SJCRH30 (cell line): ENCODE results near the gene NAA20. TPM values are rescaled to one million over a fixed set of nuclear protein-coding genes. Genes with fewer than 3 reads are reported as not detected.

Experiments used
- DNase-seq, 2 experiments: peaks; one replicate each; pipeline ENCODE4 v3.0.0-alpha.2; 2015 to 2020
- H3K27ac ChIP-seq: fragments of 250-450 bp; sonication (Bioruptor Pico); 2 replicates; pipeline ENCODE4 v1.5.1; 2020; ENCODE audit warnings: mild to moderate bottlenecking, moderate library complexity
- H3K27me3 ChIP-seq: fragments of 250-450 bp; sonication (Bioruptor Pico); 2 replicates; pipeline ENCODE4 v1.5.1; 2020; ENCODE audit warnings: mild to moderate bottlenecking, moderate library complexity
- H3K36me3 ChIP-seq: fragments of 250-450 bp; sonication (Bioruptor Pico); 2 replicates; pipeline ENCODE4 v1.5.1; 2020; ENCODE audit warnings: mild to moderate bottlenecking, moderate library complexity
- H3K4me1 ChIP-seq: fragments of 250-450 bp; sonication (Bioruptor Pico); 2 replicates; pipeline ENCODE4 v1.5.1; 2020; ENCODE audit warnings: mild to moderate bottlenecking, moderate library complexity
- H3K4me3 ChIP-seq: fragments of 250-450 bp; sonication (Bioruptor Pico); 2 replicates; pipeline ENCODE4 v1.5.1; 2020; ENCODE audit warnings: mild to moderate bottlenecking, moderate library complexity
- H3K9me3 ChIP-seq: fragments of 250-450 bp; sonication (Bioruptor Pico); replicated peaks from 2 replicates; pipeline ENCODE4 v1.5.1; 2020; ENCODE audit warnings: mild to moderate bottlenecking, moderate library complexity
- total RNA-seq: library from RNA; depleted of rRNA; stranded (reverse); fragments of >200 nt; shearing (Covaris generic); gene quantifications from 2 replicates; pipeline ENCODE4 v1.2.3, GENCODE V29; 2014; rRNA removed

Gene NAA20
- total RNA-seq, 1 experiment from 2014 or later: 71.3 TPM

DNA sequence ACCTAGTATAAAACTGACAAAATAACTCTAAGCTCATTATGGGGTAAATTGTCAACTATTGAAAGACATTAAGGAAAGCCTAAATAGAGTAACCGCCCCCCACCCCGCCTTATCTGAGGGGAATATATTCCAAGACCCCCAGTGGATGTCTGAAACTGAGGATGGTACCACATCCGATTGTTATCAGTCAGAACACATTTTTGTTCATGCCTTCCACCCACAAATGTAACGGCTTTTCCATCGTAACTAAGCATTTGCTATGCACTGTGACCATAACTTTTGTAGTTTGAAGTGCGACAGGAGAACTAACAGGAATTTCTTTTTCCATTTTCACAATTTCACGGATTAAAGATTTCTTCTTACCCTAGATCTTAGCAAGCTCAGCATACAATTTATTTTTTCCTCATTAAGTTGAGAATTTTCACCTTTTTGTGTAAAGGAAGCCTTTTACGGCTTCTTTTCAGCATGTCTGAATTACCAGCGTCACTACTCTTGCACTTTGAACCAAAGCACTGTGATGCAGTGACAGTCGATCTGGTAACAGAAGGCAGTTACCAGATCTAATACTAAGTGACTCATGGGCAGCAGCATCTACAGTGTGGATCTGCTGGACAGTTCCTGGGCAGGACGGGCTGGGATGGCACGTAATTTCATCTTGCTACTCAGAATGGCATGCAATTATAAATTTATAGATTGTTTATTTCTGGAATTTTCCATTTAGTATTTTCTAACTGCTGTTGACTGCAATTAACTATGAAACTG lies 47.0 kb downstream of the NAA20 start:
- Histone ChIP-seq H3K36me3 (no peaks in the 10 kb centered on the region), H3K27ac (no peak overlapping the region), H3K4me1 (peaks cover 3% of the 10 kb centered on the region; the same call in 1 of the 2 replicates), H3K4me3 (no peak overlapping the region), H3K27me3 (no peaks in the 10 kb centered on the region), H3K9me3 (no peaks in the 10 kb centered on the region)
- no peak for DNase-seq

DNA sequence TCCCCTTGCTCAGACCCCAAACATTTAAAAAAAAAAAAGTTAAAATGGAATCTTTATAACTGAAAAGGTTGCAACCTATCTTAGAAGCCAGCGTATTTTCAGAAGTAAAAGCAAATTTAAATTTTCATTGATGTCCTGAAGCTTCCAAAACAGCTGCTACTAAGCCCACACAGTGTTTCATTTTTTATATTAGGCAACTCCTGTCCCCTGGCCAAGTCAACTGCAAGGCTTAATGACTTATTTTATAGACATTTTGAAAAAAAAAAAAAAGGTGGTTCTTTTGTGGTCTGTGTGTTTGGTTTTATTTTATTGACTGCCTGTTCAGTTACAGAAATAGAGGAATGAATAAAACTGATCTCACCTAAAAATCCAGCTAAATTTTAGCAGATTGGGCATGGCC lies 48.2 kb downstream of the NAA20 start:
- Histone ChIP-seq H3K4me1 (peaks cover 8% of the 10 kb centered on the region; the same call in 1 of the 2 replicates), H3K36me3 (no peaks in the 10 kb centered on the region), H3K27ac (no peak overlapping the region), H3K27me3 (no peaks in the 10 kb centered on the region), H3K4me3 (no peak overlapping the region), H3K9me3 (no peaks in the 10 kb centered on the region)
- DNase-seq: no peak

DNA sequence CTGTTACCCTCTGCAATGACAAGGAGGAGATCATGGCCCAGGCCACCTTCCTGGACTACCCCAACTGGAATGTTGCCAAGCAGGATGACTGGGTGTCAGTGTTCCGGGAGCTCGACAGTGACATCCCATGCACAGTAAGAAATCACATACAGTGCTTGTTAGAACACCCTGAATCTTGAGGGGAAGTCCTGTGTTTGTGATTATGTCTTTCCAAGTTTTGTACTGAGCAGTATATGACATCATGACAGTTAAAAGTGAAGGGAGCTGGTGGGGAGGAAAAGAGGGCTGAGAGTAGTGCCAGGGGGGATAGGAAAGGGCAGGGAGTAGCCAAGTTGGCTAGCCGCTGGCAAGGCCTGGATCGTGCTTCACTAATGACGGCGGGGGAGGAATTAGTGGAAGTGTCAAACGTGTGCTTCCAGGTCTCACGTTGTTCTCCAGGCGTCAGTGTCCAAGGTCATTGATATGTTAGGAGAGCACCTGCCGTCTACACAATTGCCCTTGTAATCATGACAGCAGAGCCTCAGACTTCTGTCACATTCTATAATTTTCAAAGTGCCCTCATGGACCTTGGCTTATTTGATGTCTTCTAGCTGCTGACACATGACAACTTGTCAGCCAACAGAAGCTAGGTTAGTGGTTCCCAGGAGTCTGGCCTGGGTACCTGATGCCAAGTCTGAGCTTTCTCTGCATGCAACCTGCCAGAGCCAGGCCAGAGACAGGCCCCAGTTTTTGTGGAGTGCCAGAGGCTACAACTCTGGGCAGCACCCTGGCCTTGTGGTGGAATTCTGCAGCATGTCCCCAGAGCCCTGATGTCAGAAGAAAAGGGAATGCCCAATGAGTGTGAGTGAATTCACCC lies 53.9 kb downstream of the NAA20 start:
- H3K4me3 ChIP-seq: no peak overlapping the region
- no peak for DNase-seq
- H3K36me3 ChIP-seq: no peaks in the 10 kb centered on the region
- H3K27ac ChIP-seq: no peak overlapping the region
- no peaks in the 10 kb centered on the region for H3K27me3 ChIP-seq
- peaks cover 22% of the 10 kb centered on the region for H3K4me1 ChIP-seq
- H3K9me3 ChIP-seq: no peaks in the 10 kb centered on the region

GRCh38 chr20:20073801-20074371 lies 56.7 kb downstream of the NAA20 start:
- peak overlapping the region; percentile 69 for H3K27ac ChIP-seq
- peak; percentile 55 to 75 for DNase-seq
- H3K36me3 ChIP-seq: no peaks in the 10 kb centered on the region
- peaks cover 47% of the 10 kb centered on the region for H3K4me1 ChIP-seq
- no peaks in the 10 kb centered on the region for H3K27me3 ChIP-seq
- peak overlapping the region; percentile 50 for H3K4me3 ChIP-seq
- H3K9me3 ChIP-seq: no peaks in the 10 kb centered on the region

GRCh38 chr20:20075032-20075431 lies 57.9 kb downstream of the NAA20 start:
- H3K27ac ChIP-seq: no peak overlapping the region
- H3K4me3 ChIP-seq: no peak overlapping the region
- H3K27me3 ChIP-seq: no peaks in the 10 kb centered on the region
- no peak for DNase-seq
- H3K9me3 ChIP-seq: no peaks in the 10 kb centered on the region
- no peaks in the 10 kb centered on the region for H3K36me3 ChIP-seq
- peaks cover 55% of the 10 kb centered on the region for H3K4me1 ChIP-seq

DNA sequence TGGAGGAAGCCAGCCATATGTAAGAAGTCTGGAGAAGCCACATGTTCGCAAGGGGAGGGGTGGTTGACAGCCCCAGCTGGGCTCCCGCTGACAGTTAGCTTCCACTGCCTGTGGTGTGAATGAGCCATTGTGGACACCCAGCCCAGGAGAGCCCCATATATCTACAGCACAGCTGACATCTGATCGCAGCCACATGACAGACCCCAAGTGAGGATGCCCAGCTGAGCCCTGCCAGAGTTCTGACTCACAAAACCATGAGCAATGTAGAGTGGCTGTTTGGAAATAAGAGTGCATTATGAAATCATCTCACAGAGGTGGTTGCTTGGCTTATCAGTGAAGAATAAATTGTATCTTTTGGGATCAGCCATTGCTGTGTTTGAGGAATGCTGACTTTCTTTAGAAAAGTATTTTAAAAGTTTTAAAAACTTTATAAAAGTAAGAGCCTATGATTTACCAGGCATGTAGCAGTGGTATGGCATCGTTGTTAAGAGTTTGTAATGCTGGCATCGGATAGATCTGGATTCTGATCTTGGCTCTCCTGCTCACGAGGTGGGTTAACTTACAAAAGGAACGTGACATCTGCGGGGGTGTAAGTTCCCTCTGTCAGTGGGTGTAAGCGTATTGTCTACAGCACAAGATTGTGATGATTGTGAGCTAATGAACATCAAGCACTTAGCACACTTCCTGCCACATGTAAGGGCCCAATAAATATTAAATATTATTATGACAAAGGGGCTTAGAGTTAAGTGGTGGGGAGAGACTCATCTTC lies 59.3 kb downstream of the NAA20 start:
- H3K27ac ChIP-seq: peak overlapping the region; percentile 73
- no peaks in the 10 kb centered on the region for H3K36me3 ChIP-seq
- no peak overlapping the region for H3K4me3 ChIP-seq
- no peaks in the 10 kb centered on the region for H3K9me3 ChIP-seq
- peaks cover 49% of the 10 kb centered on the region for H3K4me1 ChIP-seq
- H3K27me3 ChIP-seq: no peaks in the 10 kb centered on the region
- DNase-seq: peak; percentile 96 to 98

GRCh38 chr20:20078041-20078440 lies 60.9 kb downstream of the NAA20 start:
- Histone ChIP-seq H3K4me3 (no peak overlapping the region), H3K36me3 (no peaks in the 10 kb centered on the region), H3K9me3 (no peaks in the 10 kb centered on the region), H3K4me1 (peaks cover 47% of the 10 kb centered on the region), H3K27me3 (no peaks in the 10 kb centered on the region), H3K27ac (peak overlapping the region; percentile 73)
- peak; percentile 59 to 78 for DNase-seq

- no peak for DNase-seq
- Histone ChIP-seq H3K36me3 (no peaks in the 10 kb centered on the region), H3K27ac (no peak overlapping the region; the same call in 1 of the 2 replicates), H3K27me3 (no peaks in the 10 kb centered on the region), H3K4me3 (no peak overlapping the region), H3K9me3 (no peaks in the 10 kb centered on the region), H3K4me1 (peaks cover 45% of the 10 kb centered on the region)
Measured at GRCh38 chr20:20079102-20079784, 62.1 kb downstream of the NAA20 start.

Other genes starting within 250 kb of the NAA20 start
- 49.4 and 51.8 TPM in 2 replicates for gene CRNKL1, start 35.1 kb downstream of the NAA20 start, total RNA-seq
- 0.23 and 0.40 TPM in 2 replicates for gene CFAP61, start 35.2 kb downstream of the NAA20 start, total RNA-seq